Esophagus (tissue), 2 donors: Measurements from ENCODE around the gene PLEKHB2. TPM values are rescaled to one million over a fixed set of nuclear protein-coding genes. Genes with fewer than 3 reads are reported as not detected.
"Not testable (repeated sequence)": the region's sequence is repeated elsewhere in the genome, so short reads cannot be mapped to it uniquely, and the experiment has no call there.

Source experiments
- H3K27ac ChIP-seq, 2 donors: one replicate each; pipeline ENCODE4 v1.5.1; 2013; ENCODE audit warnings: low read depth in 2 of 2, mild to moderate bottlenecking in 2 of 2, inconsistent platforms in 1 of 2, low read length in 1 of 2, moderate library complexity in 1 of 2
- H3K27me3 ChIP-seq, 2 donors: one replicate each; pipeline ENCODE4 v1.6.1; 2013; ENCODE audit warnings: low read length in 2 of 2, control low read depth in 1 of 2, mild to moderate bottlenecking in 1 of 2; ENCODE audit not compliant: insufficient read depth in 2 of 2, control insufficient read depth in 1 of 2
- H3K36me3 ChIP-seq, 2 donors: one replicate each; pipeline ENCODE4 v1.6.1; 2013; ENCODE audit warnings: low read length in 1 of 2; ENCODE audit not compliant: control insufficient read depth in 2 of 2, insufficient read depth in 2 of 2
- H3K4me1 ChIP-seq, 2 donors: one replicate each; pipeline ENCODE4 v1.6.1; 2013; ENCODE audit warnings: low read length in 1 of 2; ENCODE audit not compliant: control insufficient read depth in 2 of 2, insufficient read depth in 2 of 2
- H3K4me3 ChIP-seq, 2 donors: one replicate each; pipeline ENCODE4 v1.5.1; 2013; ENCODE audit warnings: low read length in 2 of 2, mild to moderate bottlenecking in 2 of 2, low read depth in 1 of 2, moderate library complexity in 1 of 2
- H3K9me3 ChIP-seq, 2 donors: one replicate each; pipeline ENCODE4 v1.6.1; 2013; ENCODE audit warnings: mild to moderate bottlenecking in 2 of 2, low read depth in 1 of 2, low read length in 1 of 2, moderate library complexity in 1 of 2; ENCODE audit not compliant: control insufficient read depth in 2 of 2, insufficient read depth in 1 of 2
- WGBS, 2 donors: extraction: QIAGEN DNeasy Blood & Tissue Kit; methylation state at CpG; one replicate each; pipeline ENCODE4 v1.1.7; 2013; 5-methylcytosine and 5-hydroxymethylcytosine counted together
- polyA plus RNA-seq, 2 donors: library from polyadenylated mRNA; stranded (reverse); fragments of 200-250 nt; gene quantifications; one replicate each; pipeline ENCODE4 v1.2.3, GENCODE V29; 2013
- donor health status: healthy with polysubstance abuse.
- donor health status: Bipolar disorder and iron deficiency.

Gene PLEKHB2
- polyA plus RNA-seq, 2 donors = 8.7 to 18.0 TPM

DNA sequence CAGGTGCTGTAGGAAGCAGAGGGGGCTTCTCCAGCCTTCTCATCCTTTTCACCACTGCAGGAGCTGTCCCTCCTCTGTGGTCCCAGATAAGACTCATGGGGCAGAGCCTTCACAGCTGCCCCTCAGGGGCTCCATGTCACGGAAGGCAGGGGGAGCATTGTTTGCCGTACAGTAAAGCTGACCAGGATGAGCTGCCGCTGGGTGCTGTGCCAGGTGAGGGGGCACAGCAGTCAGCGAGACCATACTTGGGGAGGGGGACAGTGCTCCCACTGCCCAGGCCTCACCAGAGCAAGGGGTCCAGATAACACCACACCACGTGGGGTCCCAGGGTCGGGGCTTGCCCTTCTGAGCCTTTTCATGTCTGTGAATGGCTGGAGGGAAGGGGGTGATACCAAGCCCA is 46.3 kb downstream of the PLEKHB2 start:
- H3K27ac ChIP-seq = no peak overlapping the region
- H3K4me3 ChIP-seq = no peak overlapping the region
- H3K27me3 ChIP-seq = no peaks in the 10 kb centered on the region
- H3K9me3 ChIP-seq = no peaks in the 10 kb centered on the region
- H3K36me3 ChIP-seq = peaks cover 2 to 5% of the 10 kb centered on the region in 2 donors
- 82 to 85% methylated on average over 6 of the region's 6 CpGs for WGBS, 2 donors
- H3K4me1 ChIP-seq = no peaks in the 10 kb centered on the region

DNA sequence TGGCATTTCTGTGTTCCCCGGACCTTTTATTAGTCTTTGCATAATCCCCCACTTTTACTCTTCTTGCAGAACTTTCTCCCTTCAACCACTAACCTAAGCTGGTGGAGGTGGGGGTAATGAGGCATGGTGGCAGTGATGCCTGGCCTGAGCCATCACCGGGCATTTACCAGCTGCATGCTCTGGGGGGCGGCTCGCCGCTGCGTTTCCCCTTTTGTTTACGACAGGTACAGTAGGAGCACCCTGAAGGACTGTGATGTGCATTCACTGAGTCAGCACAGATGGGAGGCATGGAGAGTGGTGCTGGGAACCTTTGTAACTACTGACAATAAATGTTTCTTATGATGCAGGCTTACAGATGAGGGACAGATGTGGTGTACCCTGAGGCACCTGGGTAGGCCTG is 46.9 kb downstream of the PLEKHB2 start:
- Histone ChIP-seq H3K4me3 (no peak overlapping the region), H3K27ac (no peak overlapping the region), H3K9me3 (no peaks in the 10 kb centered on the region), H3K36me3 (peaks cover 2 to 3% of the 10 kb centered on the region in 2 donors), H3K27me3 (no peaks in the 10 kb centered on the region), H3K4me1 (no peaks in the 10 kb centered on the region)
- 42 to 58% methylated on average over 7 of the region's 7 CpGs for WGBS, 2 donors

DNA sequence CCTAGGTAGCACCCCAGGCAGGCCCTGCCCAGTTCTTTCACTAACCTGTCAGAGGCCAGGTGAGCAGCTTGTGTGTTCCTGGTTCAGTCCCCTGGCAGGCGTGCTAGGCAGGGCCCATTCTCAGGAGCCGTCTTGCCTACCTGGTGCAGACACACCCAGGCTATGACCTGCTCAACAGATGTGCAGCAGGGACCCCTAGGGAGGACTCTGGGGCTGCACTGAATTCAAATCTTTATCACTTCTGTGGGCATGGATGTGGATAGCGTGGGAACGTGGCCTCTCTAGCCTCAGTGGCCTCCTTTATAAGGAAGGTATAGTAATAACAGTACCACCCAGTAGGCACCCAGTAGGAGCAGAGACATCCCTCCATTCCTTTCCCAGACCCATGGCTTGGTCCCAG is 48.4 kb downstream of the PLEKHB2 start:
- no peak overlapping the region for H3K4me3 ChIP-seq
- no peaks in the 10 kb centered on the region for H3K9me3 ChIP-seq
- peaks cover 0 to 2% of the 10 kb centered on the region in 2 donors for H3K36me3 ChIP-seq
- H3K27ac ChIP-seq = no peak overlapping the region
- 54 to 55% methylated on average over 4 of the region's 4 CpGs for WGBS, 2 donors
- no peaks in the 10 kb centered on the region for H3K27me3 ChIP-seq
- H3K4me1 ChIP-seq = no peaks in the 10 kb centered on the region

DNA sequence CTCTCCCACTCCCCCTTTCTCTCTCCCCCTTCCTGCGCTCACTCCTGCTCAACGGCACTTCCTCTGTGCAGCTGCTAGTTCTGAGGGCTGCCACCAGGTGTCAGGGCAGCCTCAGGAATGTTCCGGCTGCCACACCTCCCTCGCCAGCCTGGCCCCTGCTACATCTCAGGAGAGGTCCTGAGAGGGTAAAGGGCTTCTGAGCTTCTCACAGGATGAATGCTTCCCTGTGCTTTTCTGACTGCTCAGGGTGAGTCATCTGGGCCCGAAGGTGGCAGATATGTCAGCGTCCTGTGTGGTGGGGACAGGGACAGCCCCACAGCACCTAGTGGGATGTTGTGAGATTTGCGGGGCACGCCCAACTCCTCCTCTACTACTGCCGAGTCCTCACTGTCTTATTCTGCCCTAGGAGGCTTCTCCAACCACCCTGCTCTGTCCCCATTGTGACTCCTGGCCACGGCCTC is 49.0 kb downstream of the PLEKHB2 start:
- Histone ChIP-seq H3K27me3 (no peaks in the 10 kb centered on the region), H3K4me3 (no peak overlapping the region)
- WGBS, 2 donors = 23 to 34% methylated on average over 10 of the region's 10 CpGs

DNA sequence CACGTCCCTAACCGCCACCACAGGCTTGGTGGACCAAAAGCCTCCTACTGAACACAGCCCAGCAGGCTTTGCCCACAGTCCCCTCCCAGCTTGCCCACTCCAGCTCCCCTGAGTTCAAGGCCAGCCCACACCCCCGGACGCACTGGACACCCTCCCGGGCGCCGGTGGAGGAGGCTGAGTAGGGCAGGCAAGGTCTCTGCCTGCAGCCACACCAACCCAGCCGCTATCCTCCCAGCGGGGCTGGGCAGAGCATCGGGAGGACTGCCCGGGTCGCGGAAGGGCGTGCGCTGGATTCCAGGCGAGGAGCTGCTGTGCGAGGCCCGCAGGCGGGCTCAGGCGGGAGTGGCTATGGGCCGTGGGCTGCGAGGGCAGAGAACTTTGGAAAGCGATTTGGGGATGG is 49.5 kb downstream of the PLEKHB2 start:
- Histone ChIP-seq H3K4me1 (no peaks in the 10 kb centered on the region), H3K4me3 (no peak overlapping the region), H3K36me3 (peaks cover 0 to 2% of the 10 kb centered on the region in 2 donors), H3K27ac (no peak overlapping the region), H3K9me3 (no peaks in the 10 kb centered on the region), H3K27me3 (no peaks in the 10 kb centered on the region)
- 87% methylated on average over 23 of the region's 23 CpGs for WGBS, 2 donors

More for the DNA sequence above, 49.0 kb downstream of the PLEKHB2 start:
- H3K36me3 ChIP-seq = peaks cover 0 to 2% of the 10 kb centered on the region in 2 donors
- no peaks in the 10 kb centered on the region for H3K9me3 ChIP-seq
- H3K27ac ChIP-seq = no peak overlapping the region
- H3K4me1 ChIP-seq = no peaks in the 10 kb centered on the region

DNA sequence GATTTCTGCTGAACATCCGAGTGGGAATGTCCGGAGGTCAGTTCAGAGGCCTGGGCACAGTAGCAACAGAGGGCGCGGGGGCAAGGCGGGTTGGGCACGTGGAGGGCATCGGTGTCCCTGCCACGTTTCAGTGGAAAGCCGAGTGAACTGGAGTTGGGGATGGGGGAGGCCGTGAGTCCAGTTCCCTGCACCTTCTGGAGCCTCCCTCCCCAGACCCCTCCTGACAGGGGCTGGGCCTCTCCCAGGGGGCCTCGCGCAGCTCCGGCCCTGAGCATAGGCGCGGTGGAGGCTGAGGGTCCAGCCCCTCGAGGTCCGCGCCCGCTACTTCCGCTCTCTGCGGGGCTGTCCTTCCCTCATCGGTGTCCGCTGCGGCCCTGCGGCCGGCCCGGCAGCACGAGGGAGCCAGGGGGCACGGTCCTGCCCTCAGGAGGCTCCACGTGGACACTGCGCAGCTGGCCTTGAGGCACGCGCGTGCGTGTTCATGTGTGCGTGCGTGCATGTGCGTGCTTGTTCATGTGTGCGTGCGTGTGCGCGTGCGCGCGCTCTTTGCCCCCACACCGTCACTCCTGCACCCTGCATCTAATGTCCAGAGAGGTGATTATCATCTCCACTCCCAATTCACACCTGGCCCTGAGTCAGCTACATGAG is 50.2 kb downstream of the PLEKHB2 start:
- H3K36me3 ChIP-seq = peaks cover 0 to 2% of the 10 kb centered on the region in 2 donors
- H3K4me3 ChIP-seq = no peak overlapping the region
- no peaks in the 10 kb centered on the region for H3K4me1 ChIP-seq
- WGBS, 2 donors = 96 to 97% methylated on average over 46 of the region's 46 CpGs
- no peak overlapping the region for H3K27ac ChIP-seq
- no peaks in the 10 kb centered on the region for H3K27me3 ChIP-seq
- H3K9me3 ChIP-seq = no peaks in the 10 kb centered on the region

DNA sequence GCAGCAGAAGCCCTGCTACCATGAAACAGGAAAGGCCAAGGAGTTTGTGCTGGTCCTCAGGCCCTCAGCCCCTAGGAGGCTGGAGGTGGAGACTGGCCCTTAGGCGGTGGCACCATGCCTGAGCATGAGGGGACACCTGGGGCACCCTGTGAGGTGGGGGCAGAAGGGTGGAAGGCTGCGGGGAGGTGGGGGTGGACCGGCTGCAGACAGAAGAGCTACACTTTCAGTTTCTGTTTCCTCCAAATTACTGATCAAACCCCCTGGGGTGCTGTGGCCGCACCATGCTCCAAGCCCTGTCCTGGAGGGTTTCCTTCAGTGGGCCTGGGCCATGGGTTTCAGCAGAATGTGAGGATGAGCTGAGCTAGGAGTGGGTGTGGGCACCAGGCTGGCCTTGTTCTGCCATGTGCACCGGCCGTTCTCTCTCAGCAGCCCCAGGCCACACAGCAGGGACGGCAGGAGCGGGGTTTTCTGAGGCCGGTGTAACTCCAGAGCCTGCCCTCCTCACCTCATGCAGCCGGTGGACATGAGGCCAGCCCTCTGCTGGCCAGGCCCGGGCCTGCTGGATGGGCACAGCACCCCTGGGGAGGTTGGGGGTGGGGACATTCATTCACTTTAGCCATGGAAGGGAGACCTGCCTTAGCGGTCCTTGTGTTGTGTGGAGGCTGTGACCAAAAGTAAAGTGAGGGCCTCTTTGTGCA is 51.5 kb downstream of the PLEKHB2 start:
- Histone ChIP-seq H3K4me1 (no peaks in the 10 kb centered on the region), H3K4me3 (no peak overlapping the region), H3K27ac (no peak overlapping the region), H3K27me3 (no peaks in the 10 kb centered on the region), H3K36me3 (no peaks in the 10 kb centered on the region), H3K9me3 (no peaks in the 10 kb centered on the region)
- WGBS, 2 donors = 65 to 66% methylated on average over 12 of the region's 12 CpGs

DNA sequence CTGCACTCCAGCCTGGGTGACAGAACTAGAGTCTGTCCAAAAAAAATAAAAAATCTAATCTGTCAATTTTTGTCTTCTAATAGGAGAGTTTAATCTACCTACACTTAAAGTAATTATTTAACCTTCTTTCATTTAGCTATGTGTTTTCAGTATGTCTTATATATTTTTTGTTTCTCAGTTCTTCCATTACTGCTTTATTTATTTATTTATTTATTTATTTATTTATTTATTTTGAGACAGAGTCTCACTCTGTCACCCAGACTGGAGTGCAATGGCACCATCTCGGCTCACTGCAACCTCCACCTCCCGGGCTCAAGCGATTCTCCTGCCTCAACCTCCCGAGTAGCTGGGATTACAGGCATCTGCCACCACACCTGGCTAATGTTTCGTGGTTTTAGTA is 60.4 kb downstream of the PLEKHB2 start:
- H3K36me3 ChIP-seq, H3K4me1 ChIP-seq, H3K27me3 ChIP-seq, H3K27ac ChIP-seq, H3K9me3 ChIP-seq, H3K4me3 ChIP-seq: not testable (repeated sequence)
- 92 to 96% methylated on average over 5 of the region's 5 CpGs for WGBS, 2 donors

DNA sequence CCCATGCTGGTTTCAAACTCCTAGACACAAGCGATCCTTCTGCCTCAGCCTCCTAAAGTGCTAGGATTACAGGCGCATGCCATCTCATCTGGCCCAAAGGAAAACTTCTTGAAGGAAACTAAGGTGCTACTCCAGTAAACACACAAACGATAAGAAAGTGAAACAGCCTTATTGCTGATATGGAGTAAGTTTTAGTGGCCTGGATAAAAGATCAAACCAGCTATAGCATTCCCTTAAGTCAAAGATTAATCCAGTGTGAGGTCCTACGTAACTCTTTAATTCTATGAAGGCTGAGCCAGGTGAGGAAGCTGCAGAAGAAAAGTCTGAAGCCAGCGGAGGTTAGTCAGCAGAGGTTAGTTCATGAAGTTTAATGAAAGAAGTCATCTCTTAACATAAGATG is 63.4 kb downstream of the PLEKHB2 start:
- H3K9me3 ChIP-seq = no peaks in the 10 kb centered on the region
- H3K27me3 ChIP-seq = no peaks in the 10 kb centered on the region
- H3K36me3 ChIP-seq = no peaks in the 10 kb centered on the region
- H3K4me3 ChIP-seq = no peak overlapping the region
- WGBS, 2 donors = 79 to 94% methylated on average over 5 of the region's 5 CpGs
- H3K4me1 ChIP-seq = no peaks in the 10 kb centered on the region
- no peak overlapping the region for H3K27ac ChIP-seq

DNA sequence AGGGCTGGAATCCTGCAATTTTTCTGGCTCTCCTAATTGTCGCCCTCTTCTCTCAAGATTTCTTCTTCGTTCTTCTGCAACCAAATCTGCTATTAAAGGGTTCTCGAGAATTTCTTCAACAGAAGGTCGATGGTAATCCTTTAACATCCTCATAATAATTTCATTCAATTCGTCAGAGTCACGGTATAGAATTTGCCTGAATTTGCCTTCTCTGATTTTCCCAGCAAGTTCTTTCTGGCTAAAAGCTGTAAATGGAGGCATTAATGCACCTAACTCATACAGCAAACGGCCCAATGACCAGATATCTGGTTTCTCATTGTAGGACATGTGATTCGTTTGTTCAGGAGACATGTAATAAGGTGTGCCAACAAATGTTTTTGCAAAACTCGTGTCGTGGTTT is 72.9 kb downstream of the PLEKHB2 start:
- not testable (repeated sequence) for H3K36me3 ChIP-seq, H3K27ac ChIP-seq, H3K4me3 ChIP-seq, H3K27me3 ChIP-seq, H3K4me1 ChIP-seq, H3K9me3 ChIP-seq
- WGBS, 2 donors = 71 to 73% methylated on average over 10 of the region's 10 CpGs
